GM10248 (cell line): ENCODE measurements around the gene ADORA3.

Source experiments
- CTCF ChIA-PET: fragments of 300-600 bp; sonication (Branson Sonifier 250); formaldehyde crosslinking; extraction: SDS; loops from one replicate; lab custom pipeline; 2021; ENCODE audit warnings: antibody characterized with exemption; lab: Yijun Ruan, JAX
- POLR2A ChIA-PET: fragments of 350-650 bp; sonication (Branson Sonifier 250); formaldehyde crosslinking; extraction: SDS; loops from one replicate; lab custom pipeline; 2020; ENCODE audit warnings: antibody characterized with exemption; lab: Yijun Ruan, JAX
- DNase-seq: peaks from one replicate; pipeline ENCODE4 v3.0.0; 2012; ENCODE audit errors: extremely low spot score
- CTCF ChIP-seq: IDR thresholded peaks from 2 replicates; pipeline ENCODE4 v1.5.1; 2012; ENCODE audit warnings: mild to moderate bottlenecking, low read depth; ENCODE audit errors: extremely low read depth, missing control alignments, control extremely low read depth

ADORA3 gene

DNA sequence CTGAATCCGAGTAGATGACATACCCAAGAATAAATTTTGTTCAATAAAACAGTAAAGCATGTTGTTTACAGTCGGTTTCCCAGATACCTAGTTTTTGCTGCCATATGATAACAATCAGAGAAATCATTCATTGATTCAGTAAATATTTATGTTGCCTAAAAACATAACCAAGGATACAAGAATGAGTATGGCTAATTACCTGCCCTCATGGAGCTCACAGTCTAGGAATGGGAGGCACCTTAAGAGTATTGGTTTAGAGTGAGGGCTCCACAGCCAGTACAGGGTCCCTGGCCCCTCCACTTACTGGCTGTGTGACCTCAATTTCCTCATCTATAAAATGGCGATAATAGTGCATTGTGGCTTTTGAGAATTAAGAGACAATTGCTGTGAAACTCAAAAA is 53.2 kb downstream of the ADORA3 start:
- CTCF ChIA-PET: interaction anchor here (1.1 to 1.7 kb wide), 3 partner anchors 32 to 420 kb away, joined by 3 to 4 read pairs (median 3); no protein-coding TSS in a partner anchor
- no peak for TF ChIP-seq CTCF
- no peak for DNase-seq
- POLR2A ChIA-PET: no interaction called here

- ChIA-PET CTCF (interaction anchor here (0.6 to 3.5 kb wide), 4 partner anchors 31 to 320 kb away, joined by 3 to 11 read pairs (median 4); no protein-coding TSS in a partner anchor), POLR2A (no interaction called here)
Observed at GRCh38 chr1:111449703-111450017, 53.8 kb downstream of the ADORA3 start.

More at GRCh38 chr1:111449703-111450017, 53.8 kb downstream of the ADORA3 start:
- TF ChIP-seq CTCF: no peak
- DNase-seq: no peak
